Activated CD8-positive, alpha-beta memory T cell treated with anti-CD3 and anti-CD28 coated beads, Interleukin-2, amount 10 ng/mL, durations not matched to agents 7 days and 5 days (primary cell): ENCODE measurements around the gene SCFD2. TPM values are rescaled to one million over a fixed set of nuclear protein-coding genes. Genes with fewer than 3 reads are reported as not detected.
"Not testable (repeated sequence)": the region's sequence is repeated elsewhere in the genome, so short reads cannot be mapped to it uniquely, and the experiment has no call there.

Experiments
- ATAC-seq: fragments of 150-1000 bp; cut with Tn5 transposase; one replicate; pipeline ENCODE4 v1.10.0; 2021; ENCODE audit warnings: moderate library complexity
- CTCF ChIA-PET: fragments of 350-600 bp; sonication (Branson Sonifier 250); formaldehyde crosslinking; loops from one replicate; lab custom pipeline; 2021; ENCODE audit warnings: antibody characterized with exemption; lab: Charles Lee
- DNase-seq: peaks from one replicate; pipeline ENCODE4 v3.0.0-alpha.2; 2020
- H3K27ac Mint-ChIP-seq: one replicate; pipeline ENCODE4 v1.8.0; 2021; ENCODE audit warnings: mild to moderate bottlenecking, mixed read lengths
- H3K27me3 Mint-ChIP-seq: one replicate; pipeline ENCODE4 v1.8.0; 2021; ENCODE audit warnings: mixed read lengths
- H3K36me3 Mint-ChIP-seq: one replicate; pipeline ENCODE4 v1.8.0; 2021; ENCODE audit warnings: mild to moderate bottlenecking, mixed read lengths
- H3K4me1 Mint-ChIP-seq: one replicate; pipeline ENCODE4 v1.8.0; 2021; ENCODE audit warnings: mixed read lengths
- H3K4me3 Mint-ChIP-seq: one replicate; pipeline ENCODE4 v1.8.0; 2021; ENCODE audit warnings: mild to moderate bottlenecking, moderate library complexity, mixed read lengths
- H3K9me3 Mint-ChIP-seq: one replicate; pipeline ENCODE4 v1.8.0; 2022; ENCODE audit warnings: low read depth, mixed read lengths
- total RNA-seq, 2 experiments: library from RNA; stranded (reverse); gene quantifications; one replicate each; pipeline ENCODE4 v1.2.3, GENCODE V29; 2021

The SCFD2 gene
- total RNA-seq, 2 experiments from 2014 or later = 28.3 to 30.9 TPM

- Mint-ChIP-seq H3K9me3 (no peaks in the 10 kb centered on the region), H3K4me1 (peaks cover 9% of the 10 kb centered on the region), H3K36me3 (peaks cover 9% of the 10 kb centered on the region), H3K4me3 (no peak overlapping the region), H3K27ac (no peak overlapping the region), H3K27me3 (no peaks in the 10 kb centered on the region)
- ATAC-seq = no peak
- CTCF ChIA-PET = no interaction called here
- no peak for DNase-seq
Observed at GRCh38 chr4:53321984-53322289, 43.9 kb downstream of the SCFD2 start.

GRCh38 chr4:53321151-53321983 is 44.5 kb downstream of the SCFD2 start:
- Mint-ChIP-seq H3K9me3 (no peaks in the 10 kb centered on the region), H3K27me3 (no peaks in the 10 kb centered on the region), H3K4me3 (no peak overlapping the region), H3K27ac (no peak overlapping the region), H3K36me3 (peaks cover 9% of the 10 kb centered on the region), H3K4me1 (peaks cover 7% of the 10 kb centered on the region)
- no peak for DNase-seq
- no peak for ATAC-seq
- CTCF ChIA-PET = no interaction called here

- Mint-ChIP-seq H3K4me1 (peaks cover 11% of the 10 kb centered on the region), H3K27ac (no peak overlapping the region), H3K4me3 (no peak overlapping the region), H3K9me3 (no peaks in the 10 kb centered on the region), H3K36me3 (peaks cover 12% of the 10 kb centered on the region), H3K27me3 (no peaks in the 10 kb centered on the region)
- no peak for ATAC-seq
- DNase-seq = no peak
- CTCF ChIA-PET = no interaction called here
Observed at GRCh38 chr4:53315300-53315699, 50.6 kb downstream of the SCFD2 start.

GRCh38 chr4:53314252-53314651 is 51.6 kb downstream of the SCFD2 start:
- DNase-seq (no peak), ATAC-seq (no peak)
- Mint-ChIP-seq H3K36me3 (peaks cover 12% of the 10 kb centered on the region), H3K27me3 (no peaks in the 10 kb centered on the region), H3K4me3 (no peak overlapping the region), H3K9me3 (no peaks in the 10 kb centered on the region), H3K27ac (no peak overlapping the region), H3K4me1 (peaks cover 11% of the 10 kb centered on the region)
- CTCF ChIA-PET = no interaction called here

- Mint-ChIP-seq H3K4me1 (peaks cover 11% of the 10 kb centered on the region), H3K27ac (no peak overlapping the region), H3K4me3 (no peak overlapping the region), H3K36me3 (peaks cover 12% of the 10 kb centered on the region), H3K9me3 (no peaks in the 10 kb centered on the region), H3K27me3 (no peaks in the 10 kb centered on the region)
- ATAC-seq (no peak), DNase-seq (no peak)
- CTCF ChIA-PET = no interaction called here
Observed at GRCh38 chr4:53313510-53313909, 52.4 kb downstream of the SCFD2 start.

GRCh38 chr4:53309321-53310040 is 56.4 kb downstream of the SCFD2 start:
- Mint-ChIP-seq H3K27me3 (no peaks in the 10 kb centered on the region), H3K27ac (no peak overlapping the region), H3K4me1 (no peaks in the 10 kb centered on the region), H3K4me3 (no peak overlapping the region), H3K9me3 (peaks cover 8% of the 10 kb centered on the region), H3K36me3 (peaks cover 34% of the 10 kb centered on the region)
- ATAC-seq (no peak), DNase-seq (no peak)
- CTCF ChIA-PET = no interaction called here

GRCh38 chr4:53307819-53308780 is 57.8 kb downstream of the SCFD2 start:
- Mint-ChIP-seq H3K4me1 (no peaks in the 10 kb centered on the region), H3K4me3 (no peak overlapping the region)

GRCh38 chr4:53307210-53307609 is 58.7 kb downstream of the SCFD2 start:
- ATAC-seq (no peak), DNase-seq (no peak)
- CTCF ChIA-PET = no interaction called here
- Mint-ChIP-seq H3K36me3 (peaks cover 33% of the 10 kb centered on the region), H3K4me3 (no peak overlapping the region), H3K4me1 (no peaks in the 10 kb centered on the region), H3K27ac (no peak overlapping the region), H3K9me3 (peaks cover 14% of the 10 kb centered on the region), H3K27me3 (no peaks in the 10 kb centered on the region)

More at GRCh38 chr4:53307819-53308780, 57.8 kb downstream of the SCFD2 start:
- Mint-ChIP-seq H3K27me3 (no peaks in the 10 kb centered on the region), H3K9me3 (peaks cover 14% of the 10 kb centered on the region), H3K27ac (no peak overlapping the region), H3K36me3 (peaks cover 39% of the 10 kb centered on the region)
- no peak for DNase-seq
- ATAC-seq = no peak
- CTCF ChIA-PET = no interaction called here

GRCh38 chr4:53306729-53307128 is 59.1 kb downstream of the SCFD2 start:
- H3K4me1 Mint-ChIP-seq = no peaks in the 10 kb centered on the region
- ATAC-seq (no peak), DNase-seq (no peak)
- CTCF ChIA-PET = no interaction called here
- H3K27me3 Mint-ChIP-seq = no peaks in the 10 kb centered on the region
- peaks cover 31% of the 10 kb centered on the region for H3K36me3 Mint-ChIP-seq
- no peak overlapping the region for H3K27ac Mint-ChIP-seq
- H3K9me3 Mint-ChIP-seq = peaks cover 14% of the 10 kb centered on the region
- no peak overlapping the region for H3K4me3 Mint-ChIP-seq

GRCh38 chr4:53292209-53292608 is 73.7 kb downstream of the SCFD2 start:
- CTCF ChIA-PET, H3K4me3 Mint-ChIP-seq, H3K27ac Mint-ChIP-seq, H3K27me3 Mint-ChIP-seq, H3K4me1 Mint-ChIP-seq, ATAC-seq, DNase-seq: not testable (repeated sequence)
- H3K36me3 Mint-ChIP-seq = peaks cover 20% of the 10 kb centered on the region
- H3K9me3 Mint-ChIP-seq = peaks cover 31% of the 10 kb centered on the region

GRCh38 chr4:53281438-53281837 is 84.4 kb downstream of the SCFD2 start:
- Mint-ChIP-seq H3K4me1 (peaks cover 3% of the 10 kb centered on the region), H3K36me3 (peaks cover 17% of the 10 kb centered on the region), H3K4me3 (no peak overlapping the region), H3K27ac (no peak overlapping the region), H3K9me3 (no peaks in the 10 kb centered on the region), H3K27me3 (no peaks in the 10 kb centered on the region)
- CTCF ChIA-PET = no interaction called here
- DNase-seq (no peak), ATAC-seq (no peak)

- Mint-ChIP-seq H3K36me3 (peaks cover 18% of the 10 kb centered on the region), H3K27ac (no peak overlapping the region), H3K4me1 (peaks cover 3% of the 10 kb centered on the region), H3K27me3 (no peaks in the 10 kb centered on the region), H3K9me3 (no peaks in the 10 kb centered on the region), H3K4me3 (no peak overlapping the region)
- DNase-seq = no peak
- CTCF ChIA-PET = no interaction called here
- no peak for ATAC-seq
Observed at GRCh38 chr4:53280846-53281245, 85.0 kb downstream of the SCFD2 start.

GRCh38 chr4:53274609-53275268 is 91.1 kb downstream of the SCFD2 start:
- no peaks in the 10 kb centered on the region for H3K27me3 Mint-ChIP-seq
- H3K4me3 Mint-ChIP-seq = no peak overlapping the region
- CTCF ChIA-PET = no interaction called here
- ATAC-seq (no peak), DNase-seq (no peak)
- H3K36me3 Mint-ChIP-seq = peaks cover 37% of the 10 kb centered on the region
- peaks cover 3% of the 10 kb centered on the region for H3K4me1 Mint-ChIP-seq
- peaks cover 3% of the 10 kb centered on the region for H3K9me3 Mint-ChIP-seq
- no peak overlapping the region for H3K27ac Mint-ChIP-seq
